ENCODE data around the gene INTS4. TPM values are rescaled to one million over a fixed set of nuclear protein-coding genes. Genes with fewer than 3 reads are reported as not detected.

INTS4 gene
- total and polyA plus RNA-seq, 2 of the 8 experiments (the other 6 are each of a cell fraction or from before 2014, with no cell fraction given): 27.0 to 31.3 TPM

DNA sequence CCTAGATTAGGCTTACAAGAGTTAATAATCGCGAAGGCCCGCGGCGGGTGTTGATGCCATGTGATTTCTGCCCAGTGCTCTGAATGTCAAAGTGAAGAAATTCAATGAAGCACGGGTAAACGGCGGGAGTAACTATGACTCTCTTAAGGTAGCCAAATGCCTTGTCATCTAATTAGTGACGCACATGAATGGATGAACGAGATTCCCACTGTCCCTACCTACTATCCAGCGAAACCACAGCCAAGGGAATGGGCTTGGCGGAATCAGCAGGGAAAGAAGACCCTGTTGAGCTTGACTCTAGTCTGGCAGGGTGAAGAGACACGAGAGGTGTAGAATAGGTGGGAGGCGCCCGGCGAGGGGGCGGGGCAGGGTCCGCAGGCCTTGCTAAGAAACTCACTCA, 108.1 kb downstream of the INTS4 start:
- H4K8ac ChIP-seq (ENCODE audit: extremely low read depth, insufficient read depth, low read length): no peak overlapping the region
- H2BK5ac ChIP-seq (ENCODE audit: low read depth, low read length): no peak overlapping the region
- no peaks in the 10 kb centered on the region for H3K4me1 ChIP-seq (replicated peaks in 1 of 4; ENCODE audit: control insufficient read depth in 3 of 4, insufficient read depth in 4 of 4, low read length in 3 of 4)
- H3K27ac ChIP-seq (ENCODE audit: low read depth, low read length): no peak overlapping the region
- H2BK120ac ChIP-seq (replicated peaks; ENCODE audit: low read depth, low read length): no peak overlapping the region
- H3K36me3 ChIP-seq (ENCODE audit: control insufficient read depth in 2 of 4, insufficient read depth in 4 of 4, low read length in 3 of 4): peaks cover 0 to 12% (median 2%) of the 10 kb centered on the region in 4 experiments; a peak in 4 of 8 replicates
- H2BK12ac ChIP-seq (ENCODE audit: low read depth, low read length): no peak overlapping the region
- TF ChIP-seq E2F6 (IDR thresholded peaks at IDR 0.05): no peak
- TF ChIP-seq HDAC2 (IDR thresholded peaks at IDR 0.05; ENCODE audit: borderline replicate concordance in 1 of 2, low read depth in 2 of 2, low read length in 2 of 2): no peak
- H3K79me1 ChIP-seq (ENCODE audit: low read depth, low read length): no peaks in the 10 kb centered on the region
- no peaks in the 10 kb centered on the region for H4K20me1 ChIP-seq (replicated peaks in 1 of 2; ENCODE audit: control insufficient read depth in 1 of 2, insufficient read depth in 2 of 2, low read length in 2 of 2)
- H3K18ac ChIP-seq (ENCODE audit: extremely low read depth, low read length): no peak overlapping the region
- H3K4me3 ChIP-seq (ENCODE audit: extremely low read depth in 1 of 4, insufficient read depth in 2 of 4, low read depth in 3 of 4, low read length in 4 of 4): no peak overlapping the region
- DNase-seq (ENCODE audit: low read depth in 1 of 2, low spot score in 2 of 2) (no peak), FAIRE-seq (no peak)
- no peak overlapping the region for H3K23ac ChIP-seq (ENCODE audit: insufficient read length)
- H3K14ac ChIP-seq (ENCODE audit: insufficient read length): no peak overlapping the region
- H3K9me3 ChIP-seq (ENCODE audit: insufficient read depth in 2 of 2, low read depth in 1 of 2, low read length in 1 of 2): no peaks in the 10 kb centered on the region
- H3K4ac ChIP-seq (replicated peaks; ENCODE audit: insufficient read length, low read depth, low read length): no peak overlapping the region
- H4K91ac ChIP-seq (replicated peaks; ENCODE audit: insufficient read length, low read length): no peak overlapping the region
- H3K79me2 ChIP-seq (ENCODE audit: control insufficient read depth in 1 of 2, insufficient read depth in 2 of 2, low read length in 2 of 2): no peaks in the 10 kb centered on the region
- H3K27me3 ChIP-seq (replicated peaks in 1 of 4; ENCODE audit: control insufficient read depth in 3 of 4, extremely low read depth in 1 of 4, insufficient read depth in 3 of 4, low read length in 3 of 4): no peaks in the 10 kb centered on the region
- no peak overlapping the region for H3K56ac ChIP-seq (replicated peaks; ENCODE audit: insufficient read length, low read depth, low read length)
- H2BK15ac ChIP-seq (ENCODE audit: low read length): no peak overlapping the region
- H2AK5ac ChIP-seq (ENCODE audit: low read depth, low read length): no peak overlapping the region
- CTCF ChIA-PET (ENCODE audit: partially characterized antibody): interaction anchor here (0.7 to 1.0 kb wide), 4 partner anchors 89 to 941 kb away, joined by 3 to 4 read pairs (median 3); no protein-coding TSS in a partner anchor
- POLR2A ChIA-PET (ENCODE audit: partially characterized antibody): no interaction called here
- no peak overlapping the region for H4K5ac ChIP-seq (ENCODE audit: insufficient read length, low read depth, low read length)
- 92% methylated on average over 18 of the region's 18 CpGs; no CpG with 5 or more reads in 1 of the 2 experiments for WGBS, 2 experiments (ENCODE audit: extremely low coverage in 1 of 2, insufficient coverage in 1 of 2, insufficient read length in 1 of 2, insufficient replicate concordance in 2 of 2, low coverage in 1 of 2, low lambda C conversion rate in 2 of 2, missing lambda C conversion rate in 1 of 2)
- no peak overlapping the region for H3K4me2 ChIP-seq (ENCODE audit: insufficient read depth in 1 of 2, low read depth in 2 of 2, low read length in 2 of 2)
- no peak overlapping the region for H2AFZ ChIP-seq (ENCODE audit: low read length)
- no peak overlapping the region for H2BK20ac ChIP-seq (ENCODE audit: low read length)
- H3K9ac ChIP-seq (replicated peaks in 1 of 4; ENCODE audit: extremely low read depth in 1 of 4, low read depth in 3 of 4, low read length in 3 of 4): no peak overlapping the region
- no peaks in the 10 kb centered on the region for H3K23me2 ChIP-seq (ENCODE audit: low read depth, low read length)
